Gastrocnemius medialis (tissue), 4 donors: Measurements from ENCODE around the gene CADPS. TPM values are rescaled to one million over a fixed set of nuclear protein-coding genes. Genes with fewer than 3 reads are reported as not detected.

Source experiments
- ATAC-seq, 2 donors: fragments of 150-250 bp; one replicate each; pipeline ENCODE4 v1.9.1; 2016
- DNase-seq, 2 donors: peaks; one replicate each; pipeline ENCODE4 v3.0.0-alpha.2; 2019
- H3K27ac ChIP-seq, 4 donors: fragments of 200-600 bp; sonication (generic); 1 replicate in 1 of 4; 2 replicates in 3 of 4; pipeline ENCODE4 v1.5.1; 2016 to 2018; ENCODE audit warnings: mild to moderate bottlenecking in 2 of 4, moderate library complexity in 1 of 4
- H3K27me3 ChIP-seq, 3 donors: fragments of 200-600 bp; sonication (generic) in 2 of 3; 1 replicate in 1 of 3; 2 replicates in 2 of 3; pipeline versions ENCODE4 v1.5.1 to v1.6.0; 2016 to 2019; ENCODE audit warnings: mild to moderate bottlenecking in 1 of 3, moderate library complexity in 1 of 3
- H3K36me3 ChIP-seq, 2 donors: fragments of 200-600 bp; sonication (generic) in 1 of 2; one replicate each; pipeline ENCODE4 v1.5.1; 2017 to 2018
- H3K4me1 ChIP-seq, 2 donors: fragments of 200-600 bp; sonication (generic) in 1 of 2; one replicate each; pipeline ENCODE4 v1.5.1; 2016 to 2017; ENCODE audit warnings: mild to moderate bottlenecking in 2 of 2
- H3K4me3 ChIP-seq, 4 donors: fragments of 200-600 bp; sonication (generic) in 3 of 4; 1 replicate in 1 of 4; 2 replicates in 3 of 4; pipeline ENCODE4 v1.5.1; 2016 to 2019; ENCODE audit warnings: mild to moderate bottlenecking in 2 of 4
- H3K9me3 ChIP-seq, 3 donors: fragments of 200-600 bp; sonication (generic) in 2 of 3; 1 replicate in 1 of 3; 2 replicates in 2 of 3; pipeline ENCODE4 v1.5.1; 2016 to 2019
- CTCF ChIP-seq, 5 experiments: fragments of 450-650 bp in 3 of 5; fragments of 200-600 bp in 2 of 5; sonication (generic) in 2 of 5; IDR thresholded peaks in 4 of 5; conservative IDR thresholded peaks in 1 of 5; 1 replicate in 4 of 5; 2 replicates in 1 of 5; pipeline ENCODE4 v1.5.1; 2016 to 2019; ENCODE audit warnings: antibody characterized with exemption in 5 of 5, mild to moderate bottlenecking in 3 of 5, moderate library complexity in 3 of 5
- POLR2A ChIP-seq, 2 donors: fragments of 450-650 bp; IDR thresholded peaks; one replicate each; pipeline ENCODE4 v1.6.1; 2017; ENCODE audit warnings: antibody characterized with exemption in 2 of 2, mild to moderate bottlenecking in 2 of 2, moderate library complexity in 2 of 2
- in situ Hi-C, 4 donors: fragments of 200-750 bp; cut with MboI; loops; one replicate each; pipeline versions ENCODE4 v1.15.0 to v1.8.0; 2017; ENCODE audit warnings: low sequenced_read_pairs in 4 of 4
- intact Hi-C: fragments of 100-400 bp; cut with DNase I; formaldehyde crosslinking; loops from one replicate; pipeline ENCODE4 v1.15.1; 2023; ENCODE audit warnings: low total_unique reads
- total RNA-seq, 4 donors: library from RNA; depleted of rRNA; stranded (reverse); fragments of >200 nt; gene quantifications; one replicate each; pipeline versions ENCODE4 v1.1.0 to v1.2.3, GENCODE V29; 2016

The CADPS gene
- total RNA-seq, 4 donors from 2014 or later, result 2.1 TPM; not detected in 3

- H3K4me1 ChIP-seq, result no peaks in the 10 kb centered on the region
- in situ Hi-C loops, result no loop called here
- intact Hi-C loops, result no loop called here
- no peak overlapping the region for H3K27ac ChIP-seq
- TF ChIP-seq POLR2A (IDR thresholded peaks at IDR 0.05), result no peak
- no peaks in the 10 kb centered on the region for H3K27me3 ChIP-seq
- DNase-seq (no peak), ATAC-seq (no peak)
- H3K36me3 ChIP-seq, result no peaks in the 10 kb centered on the region
- no peak overlapping the region for H3K4me3 ChIP-seq
- H3K9me3 ChIP-seq, result no peaks in the 10 kb centered on the region
These were observed 395.2 kb downstream of the CADPS start for GRCh38 chr3:62480056-62480455.

GRCh38 chr3:62479326-62479725 lies 395.9 kb downstream of the CADPS start:
- H3K27me3 ChIP-seq, result no peaks in the 10 kb centered on the region
- H3K4me3 ChIP-seq, result no peak overlapping the region
- intact Hi-C loops, result no loop called here
- no peak overlapping the region for H3K27ac ChIP-seq
- H3K36me3 ChIP-seq, result no peaks in the 10 kb centered on the region
- TF ChIP-seq POLR2A (IDR thresholded peaks at IDR 0.05), result no peak
- no peak for TF ChIP-seq CTCF (IDR thresholded peaks at IDR 0.05 in 4 of 5, conservative IDR thresholded peaks at IDR 0.05 in 1 of 5)
- ATAC-seq (no peak), DNase-seq (no peak)
- in situ Hi-C loops, result no loop called here
- no peaks in the 10 kb centered on the region for H3K4me1 ChIP-seq
- no peaks in the 10 kb centered on the region for H3K9me3 ChIP-seq

- intact Hi-C loops, result no loop called here
These were observed 399.9 kb downstream of the CADPS start for GRCh38 chr3:62475306-62475705.

GRCh38 chr3:62467966-62468722 lies 407.1 kb downstream of the CADPS start:
- intact Hi-C loops (no loop called here), in situ Hi-C loops (no loop called here)
- Histone ChIP-seq H3K27me3 (no peaks in the 10 kb centered on the region), H3K4me1 (no peaks in the 10 kb centered on the region), H3K9me3 (no peaks in the 10 kb centered on the region), H3K27ac (no peak overlapping the region), H3K36me3 (no peaks in the 10 kb centered on the region), H3K4me3 (no peak overlapping the region)
- ATAC-seq, result no peak
- TF ChIP-seq POLR2A (IDR thresholded peaks at IDR 0.05) (no peak), CTCF (IDR thresholded peaks at IDR 0.05 in 4 of 5, conservative IDR thresholded peaks at IDR 0.05 in 1 of 5) (no peak)
- no peak for DNase-seq

More at GRCh38 chr3:62475306-62475705, 399.9 kb downstream of the CADPS start:
- Histone ChIP-seq H3K27me3 (no peaks in the 10 kb centered on the region), H3K4me1 (no peaks in the 10 kb centered on the region), H3K36me3 (no peaks in the 10 kb centered on the region), H3K27ac (no peak overlapping the region), H3K4me3 (no peak overlapping the region), H3K9me3 (no peaks in the 10 kb centered on the region)
- DNase-seq, result no peak
- TF ChIP-seq CTCF (IDR thresholded peaks at IDR 0.05 in 4 of 5, conservative IDR thresholded peaks at IDR 0.05 in 1 of 5) (no peak), POLR2A (IDR thresholded peaks at IDR 0.05) (no peak)
- ATAC-seq, result no peak
- in situ Hi-C loops, result no loop called here

GRCh38 chr3:62462788-62463187 lies 412.4 kb downstream of the CADPS start:
- intact Hi-C loops (no loop called here), in situ Hi-C loops (no loop called here)
- no peaks in the 10 kb centered on the region for H3K4me1 ChIP-seq
- no peak for TF ChIP-seq POLR2A (IDR thresholded peaks at IDR 0.05)
- no peak for TF ChIP-seq CTCF (IDR thresholded peaks at IDR 0.05 in 4 of 5, conservative IDR thresholded peaks at IDR 0.05 in 1 of 5)
- no peaks in the 10 kb centered on the region for H3K27me3 ChIP-seq
- no peak overlapping the region for H3K4me3 ChIP-seq
- no peaks in the 10 kb centered on the region for H3K9me3 ChIP-seq
- H3K27ac ChIP-seq, result no peak overlapping the region
- H3K36me3 ChIP-seq, result no peaks in the 10 kb centered on the region
- DNase-seq (no peak), ATAC-seq (no peak)
